ENCODE data around the gene GFM1.
A peak's percentile ranks its signal among the peaks of the same experiment; 100 is the strongest.

GFM1 gene

GRCh38 chr3:158728851-158729250, 84.5 kb downstream of the GFM1 start:
- DNase-seq: no peak

- no peak for DNase-seq
Measured at GRCh38 chr3:158731486-158731885, 87.2 kb downstream of the GFM1 start.

- DNase-seq: peak; percentile 10
Measured at GRCh38 chr3:158731938-158732855, 87.9 kb downstream of the GFM1 start, which contains the start of gene RARRES1. Gene RARRES1 (minus strand): TSS chr3:158732457. CDS start chr3:158732415, 42 bp downstream.

- DNase-seq: no peak
Measured at GRCh38 chr3:158732856-158733200, 88.5 kb downstream of the GFM1 start.

GRCh38 chr3:158733656-158734055, 89.3 kb downstream of the GFM1 start:
- DNase-seq: no peak

GRCh38 chr3:158735296-158736033, 91.1 kb downstream of the GFM1 start:
- DNase-seq: no peak

- DNase-seq: no peak
Measured at GRCh38 chr3:158737410-158737809, 93.1 kb downstream of the GFM1 start.

GRCh38 chr3:158737976-158738615, 93.8 kb downstream of the GFM1 start:
- no peak for DNase-seq

- DNase-seq: no peak
Measured at GRCh38 chr3:158738653-158739052, 94.3 kb downstream of the GFM1 start.

- no peak for DNase-seq
Measured at GRCh38 chr3:158739078-158739477, 94.8 kb downstream of the GFM1 start.

- DNase-seq: no peak
Measured at GRCh38 chr3:158739661-158740060, 95.3 kb downstream of the GFM1 start.
